DOHH2 (cell line): ENCODE results near the gene HOXC5.

Experiments
- H3F3A ChIP-seq: fragments of 200-600 bp; sonication (generic), shearing (Covaris generic); 2 replicates; pipeline ENCODE4 v1.6.0; 2016; ENCODE audit warnings: antibody characterized with exemption, mild to moderate bottlenecking; ENCODE audit not compliant: control insufficient read depth, insufficient read depth
- H3K27ac ChIP-seq: fragments of 200-600 bp; sonication (generic); 2 replicates; pipeline ENCODE4 v1.5.1; 2014; ENCODE audit warnings: low read depth, mild to moderate bottlenecking, low read length, moderate library complexity
- H3K27me3 ChIP-seq: fragments of 200-600 bp; sonication (generic); 2 replicates; pipeline ENCODE4 v1.6.1; 2014; ENCODE audit warnings: mild to moderate bottlenecking, low read length, mixed read lengths; ENCODE audit not compliant: control insufficient read depth
- H3K36me3 ChIP-seq: fragments of 200-600 bp; sonication (generic); 2 replicates; pipeline ENCODE4 v1.6.1; 2014; ENCODE audit warnings: mild to moderate bottlenecking, low read length, moderate library complexity, mixed read lengths; ENCODE audit not compliant: control insufficient read depth
- H3K4me1 ChIP-seq: fragments of 200-600 bp; sonication (generic); 2 replicates; pipeline ENCODE4 v1.6.1; 2014; ENCODE audit warnings: mild to moderate bottlenecking, low read length, mixed read lengths; ENCODE audit not compliant: control insufficient read depth
- H3K4me2 ChIP-seq: fragments of 200-600 bp; sonication (generic); 2 replicates; pipeline ENCODE4 v1.6.0; 2014; ENCODE audit warnings: mild to moderate bottlenecking, low read length, moderate library complexity
- H3K4me3 ChIP-seq: fragments of 200-600 bp; sonication (generic); 2 replicates; pipeline ENCODE4 v1.5.1; 2014; ENCODE audit warnings: mild to moderate bottlenecking, low read length, mixed read lengths
- H3K79me2 ChIP-seq: fragments of 200-600 bp; sonication (generic); 2 replicates; pipeline ENCODE4 v1.6.1; 2014; ENCODE audit warnings: mild to moderate bottlenecking, low read length, mixed read lengths; ENCODE audit not compliant: control insufficient read depth
- H3K9me2 ChIP-seq: fragments of 200-600 bp; sonication (generic); replicated peaks from 2 replicates; pipeline ENCODE4 v1.6.1; 2014; ENCODE audit warnings: mild to moderate bottlenecking, low read length, mixed read lengths; ENCODE audit not compliant: control insufficient read depth
- H3K9me3 ChIP-seq: fragments of 200-600 bp; sonication (generic); 2 replicates; pipeline ENCODE4 v1.6.1; 2014; ENCODE audit warnings: antibody characterized with exemption, low read length, mixed read lengths; ENCODE audit not compliant: control insufficient read depth, insufficient read depth
- H4K20me1 ChIP-seq: fragments of 200-600 bp; sonication (generic); 2 replicates; pipeline ENCODE4 v1.6.0; 2014; ENCODE audit warnings: low read depth, mild to moderate bottlenecking, antibody characterized with exemption, low read length, moderate library complexity; ENCODE audit not compliant: control insufficient read depth, insufficient read depth
- EZH2phosphoT487 ChIP-seq: fragments of 200-600 bp; sonication (generic); IDR thresholded peaks from 2 replicates; pipeline ENCODE4 v1.6.1; 2017; ENCODE audit warnings: borderline replicate concordance, mild to moderate bottlenecking, antibody characterized with exemption, low read length, moderate library complexity, mixed read lengths
- TF ChIP-seq, protein P1 (sequence below): fragments of 200-600 bp; sonication (generic); IDR thresholded peaks from one replicate; pipeline ENCODE4 v1.5.1; 2014; ENCODE audit warnings: antibody characterized with exemption, mild to moderate bottlenecking, low read depth, low read length; ENCODE audit not compliant: poor library complexity, severe bottlenecking

Gene HOXC5

DNA sequence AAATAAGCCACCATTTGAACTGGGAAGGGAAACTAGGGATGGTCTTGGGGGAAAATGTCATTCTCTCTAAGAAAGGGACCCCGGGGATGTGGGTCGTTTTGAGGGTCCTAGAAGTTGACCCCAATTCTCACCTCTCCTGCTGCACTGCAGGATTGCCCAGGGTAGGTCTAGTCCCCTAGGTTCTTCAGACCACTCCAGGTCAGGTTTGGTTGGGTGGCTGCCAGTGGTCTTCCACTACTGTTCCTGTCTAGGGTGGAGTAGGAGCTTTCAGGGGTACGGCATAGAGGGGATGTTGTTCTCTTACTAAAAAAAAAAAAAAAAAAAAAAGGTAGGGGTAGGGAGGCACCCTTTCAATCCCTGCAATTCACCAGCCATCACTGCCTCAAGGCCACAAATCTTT, 16.8 kb upstream of the HOXC5 start:
- no peak for TF ChIP-seq EZH2phosphoT487
- TF ChIP-seq, protein P1, sequence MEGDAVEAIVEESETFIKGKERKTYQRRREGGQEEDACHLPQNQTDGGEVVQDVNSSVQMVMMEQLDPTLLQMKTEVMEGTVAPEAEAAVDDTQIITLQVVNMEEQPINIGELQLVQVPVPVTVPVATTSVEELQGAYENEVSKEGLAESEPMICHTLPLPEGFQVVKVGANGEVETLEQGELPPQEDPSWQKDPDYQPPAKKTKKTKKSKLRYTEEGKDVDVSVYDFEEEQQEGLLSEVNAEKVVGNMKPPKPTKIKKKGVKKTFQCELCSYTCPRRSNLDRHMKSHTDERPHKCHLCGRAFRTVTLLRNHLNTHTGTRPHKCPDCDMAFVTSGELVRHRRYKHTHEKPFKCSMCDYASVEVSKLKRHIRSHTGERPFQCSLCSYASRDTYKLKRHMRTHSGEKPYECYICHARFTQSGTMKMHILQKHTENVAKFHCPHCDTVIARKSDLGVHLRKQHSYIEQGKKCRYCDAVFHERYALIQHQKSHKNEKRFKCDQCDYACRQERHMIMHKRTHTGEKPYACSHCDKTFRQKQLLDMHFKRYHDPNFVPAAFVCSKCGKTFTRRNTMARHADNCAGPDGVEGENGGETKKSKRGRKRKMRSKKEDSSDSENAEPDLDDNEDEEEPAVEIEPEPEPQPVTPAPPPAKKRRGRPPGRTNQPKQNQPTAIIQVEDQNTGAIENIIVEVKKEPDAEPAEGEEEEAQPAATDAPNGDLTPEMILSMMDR: no peak
- H3K27ac ChIP-seq: no peak overlapping the region
- no peaks in the 10 kb centered on the region for H4K20me1 ChIP-seq
- H3K4me3 ChIP-seq: no peak overlapping the region
- H3K4me1 ChIP-seq: peaks cover 13% of the 10 kb centered on the region
- 0 out of 2 replicates have a peak, but pooled peaks cover 4% of the 10 kb centered on the region for H3K79me2 ChIP-seq
- H3K9me3 ChIP-seq: no peaks in the 10 kb centered on the region
- H3F3A ChIP-seq: no peaks in the 10 kb centered on the region; the same call in 1 of the 2 replicates
- no peaks in the 10 kb centered on the region for H3K36me3 ChIP-seq
- no peak overlapping the region for H3K4me2 ChIP-seq
- no peaks in the 10 kb centered on the region for H3K9me2 ChIP-seq
- H3K27me3 ChIP-seq: peaks cover 47% of the 10 kb centered on the region

DNA sequence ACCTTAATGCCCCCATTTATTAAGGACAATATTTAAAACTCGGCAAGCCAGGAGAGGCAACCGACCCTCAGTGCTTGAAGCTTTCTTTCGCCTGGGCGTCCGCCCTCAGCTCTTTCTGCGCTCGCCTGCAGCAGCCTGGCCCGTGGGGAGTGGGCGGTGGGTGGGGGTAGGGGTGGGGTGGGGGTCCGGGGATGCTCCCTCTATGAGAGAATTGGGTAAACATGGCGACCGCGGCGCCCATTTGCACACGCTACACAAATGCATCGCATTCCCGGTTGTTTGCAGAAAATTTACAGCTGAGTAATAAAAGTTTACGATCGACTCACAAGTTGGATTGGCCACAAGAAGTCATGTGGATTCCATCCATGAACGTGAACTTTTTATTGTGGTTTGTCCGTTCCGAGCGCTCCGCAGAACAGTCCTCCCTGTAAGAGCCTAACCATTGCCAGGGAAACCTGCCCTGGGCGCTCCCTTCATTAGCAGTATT, 16.3 kb upstream of the HOXC5 start:
- Histone ChIP-seq H3K4me2 (peak overlapping the region; percentile 89), H3K4me1 (peaks cover 10% of the 10 kb centered on the region), H3K4me3 (no peak overlapping the region), H3K27me3 (peaks cover 43% of the 10 kb centered on the region), H3K36me3 (no peaks in the 10 kb centered on the region), H3F3A (no peaks in the 10 kb centered on the region; the same call in 1 of the 2 replicates), H3K79me2 (0 out of 2 replicates have a peak, but pooled peaks cover 4% of the 10 kb centered on the region), H4K20me1 (no peaks in the 10 kb centered on the region), H3K27ac (no peak overlapping the region), H3K9me2 (no peaks in the 10 kb centered on the region), H3K9me3 (no peaks in the 10 kb centered on the region)
- TF ChIP-seq, protein P1: no peak
- no peak for TF ChIP-seq EZH2phosphoT487

DNA sequence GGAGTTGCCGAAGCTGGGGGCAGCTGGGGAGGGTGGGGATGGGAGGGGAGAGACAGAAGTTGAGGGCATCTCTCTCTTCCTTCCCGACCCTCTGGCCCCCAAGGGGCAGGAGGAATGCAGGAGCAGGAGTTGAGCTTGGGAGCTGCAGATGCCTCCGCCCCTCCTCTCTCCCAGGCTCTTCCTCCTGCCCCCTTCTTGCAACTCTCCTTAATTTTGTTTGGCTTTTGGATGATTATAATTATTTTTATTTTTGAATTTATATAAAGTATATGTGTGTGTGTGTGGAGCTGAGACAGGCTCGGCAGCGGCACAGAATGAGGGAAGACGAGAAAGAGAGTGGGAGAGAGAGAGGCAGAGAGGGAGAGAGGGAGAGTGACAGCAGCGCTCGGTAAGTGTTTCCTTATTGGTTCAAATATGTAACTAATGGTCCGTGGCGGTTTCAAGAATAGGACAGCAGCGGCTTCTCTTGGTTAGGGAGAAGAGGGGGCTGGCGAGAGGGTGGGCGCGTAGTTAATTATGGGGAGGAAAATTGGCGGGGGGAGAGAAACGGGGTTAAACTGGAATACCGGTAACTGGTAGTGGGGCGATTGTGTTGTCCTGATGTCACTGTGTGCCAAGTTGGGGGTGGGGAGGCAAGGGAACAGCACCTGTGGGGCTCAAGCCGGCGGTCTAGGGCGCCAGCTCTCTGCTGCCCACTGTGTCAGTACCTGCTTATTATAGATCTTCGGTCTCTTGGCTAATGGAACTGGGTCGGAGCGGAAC, 15.6 kb upstream of the HOXC5 start:
- H3K9me2 ChIP-seq: no peaks in the 10 kb centered on the region
- peaks cover 8% of the 10 kb centered on the region for H3K4me1 ChIP-seq
- H4K20me1 ChIP-seq: no peaks in the 10 kb centered on the region
- no peak for TF ChIP-seq EZH2phosphoT487
- TF ChIP-seq, protein P1: peak; percentile 33
- no peaks in the 10 kb centered on the region for H3K9me3 ChIP-seq
- H3K27me3 ChIP-seq: peaks cover 43% of the 10 kb centered on the region
- H3K4me2 ChIP-seq: peak overlapping the region; percentile 89
- no peak overlapping the region for H3K27ac ChIP-seq
- no peaks in the 10 kb centered on the region for H3K36me3 ChIP-seq
- peak overlapping the region; percentile 92 for H3K4me3 ChIP-seq
- H3K79me2 ChIP-seq: 0 out of 2 replicates have a peak, but pooled peaks cover 4% of the 10 kb centered on the region
- no peaks in the 10 kb centered on the region; the same call in 1 of the 2 replicates for H3F3A ChIP-seq
